ENCODE measurements around the gene ANKS3. TPM values are rescaled to one million over a fixed set of nuclear protein-coding genes. Genes with fewer than 3 reads are reported as not detected.

The ANKS3 gene
- total RNA-seq, 4 donors from 2014 or later = 6.7 to 16.6 (median 9.0) TPM

DNA sequence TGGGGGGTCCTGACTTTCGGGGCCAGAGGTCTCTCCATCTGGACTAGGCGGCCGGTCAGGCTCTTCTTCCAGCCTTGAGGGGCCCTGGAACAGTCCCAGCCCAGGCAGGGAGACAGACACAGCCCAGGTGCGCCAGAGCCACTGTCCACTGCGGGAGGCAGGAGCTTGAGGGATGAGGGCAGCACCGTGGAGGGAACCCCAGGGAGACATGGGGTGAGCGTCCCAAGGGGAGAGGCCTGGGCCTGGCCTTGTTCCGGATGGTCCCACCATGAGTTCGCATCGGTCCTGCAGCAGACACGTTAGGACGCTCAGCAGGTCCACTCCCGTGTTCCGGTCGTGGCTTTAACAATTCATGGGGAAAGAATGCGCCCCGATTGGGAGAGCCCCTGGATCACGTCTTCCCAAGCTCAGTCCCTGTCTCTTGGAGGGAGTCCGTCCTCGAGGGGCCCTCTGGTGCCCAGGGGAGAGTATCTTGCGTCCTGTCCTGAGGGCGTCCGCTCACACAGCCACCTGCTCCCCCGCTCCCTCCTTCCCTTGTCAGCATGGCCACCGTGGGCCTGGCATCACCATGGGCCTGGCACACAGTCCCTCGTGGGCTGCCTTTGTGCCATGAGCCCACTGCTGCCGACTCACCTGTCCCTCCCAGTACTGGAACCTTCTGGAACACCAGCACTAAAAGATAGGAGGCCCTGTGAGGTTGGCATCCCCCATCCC is 47.4 kb downstream of the ANKS3 start:
- peak overlapping the region in 2 of 4 donors; percentile 81 to 85 for H3K27ac ChIP-seq
- no peak overlapping the region for H3K4me3 ChIP-seq
- peaks cover 25 to 32% of the 10 kb centered on the region in 2 donors for H3K4me1 ChIP-seq
- intact Hi-C loops (cut with DNase I; ENCODE audit: low total_unique reads) = no loop called here
- DNase-seq (peak in 1 of 2 donors; percentile 18), ATAC-seq (no peak)
- peaks cover 0 to 41% of the 10 kb centered on the region in 2 donors for H3K36me3 ChIP-seq
- in situ Hi-C loops (cut with MboI; ENCODE audit: low sequenced_read_pairs in 4 of 4) = no loop called here
- TF ChIP-seq POLR2A (IDR thresholded peaks at IDR 0.05) = no peak
- TF ChIP-seq, protein P1, sequence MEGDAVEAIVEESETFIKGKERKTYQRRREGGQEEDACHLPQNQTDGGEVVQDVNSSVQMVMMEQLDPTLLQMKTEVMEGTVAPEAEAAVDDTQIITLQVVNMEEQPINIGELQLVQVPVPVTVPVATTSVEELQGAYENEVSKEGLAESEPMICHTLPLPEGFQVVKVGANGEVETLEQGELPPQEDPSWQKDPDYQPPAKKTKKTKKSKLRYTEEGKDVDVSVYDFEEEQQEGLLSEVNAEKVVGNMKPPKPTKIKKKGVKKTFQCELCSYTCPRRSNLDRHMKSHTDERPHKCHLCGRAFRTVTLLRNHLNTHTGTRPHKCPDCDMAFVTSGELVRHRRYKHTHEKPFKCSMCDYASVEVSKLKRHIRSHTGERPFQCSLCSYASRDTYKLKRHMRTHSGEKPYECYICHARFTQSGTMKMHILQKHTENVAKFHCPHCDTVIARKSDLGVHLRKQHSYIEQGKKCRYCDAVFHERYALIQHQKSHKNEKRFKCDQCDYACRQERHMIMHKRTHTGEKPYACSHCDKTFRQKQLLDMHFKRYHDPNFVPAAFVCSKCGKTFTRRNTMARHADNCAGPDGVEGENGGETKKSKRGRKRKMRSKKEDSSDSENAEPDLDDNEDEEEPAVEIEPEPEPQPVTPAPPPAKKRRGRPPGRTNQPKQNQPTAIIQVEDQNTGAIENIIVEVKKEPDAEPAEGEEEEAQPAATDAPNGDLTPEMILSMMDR (IDR thresholded peaks at IDR 0.05 in 4 of 5, conservative IDR thresholded peaks at IDR 0.05 in 1 of 5) = no peak
- H3K27me3 ChIP-seq = no peaks in the 10 kb centered on the region
- no peaks in the 10 kb centered on the region for H3K9me3 ChIP-seq

DNA sequence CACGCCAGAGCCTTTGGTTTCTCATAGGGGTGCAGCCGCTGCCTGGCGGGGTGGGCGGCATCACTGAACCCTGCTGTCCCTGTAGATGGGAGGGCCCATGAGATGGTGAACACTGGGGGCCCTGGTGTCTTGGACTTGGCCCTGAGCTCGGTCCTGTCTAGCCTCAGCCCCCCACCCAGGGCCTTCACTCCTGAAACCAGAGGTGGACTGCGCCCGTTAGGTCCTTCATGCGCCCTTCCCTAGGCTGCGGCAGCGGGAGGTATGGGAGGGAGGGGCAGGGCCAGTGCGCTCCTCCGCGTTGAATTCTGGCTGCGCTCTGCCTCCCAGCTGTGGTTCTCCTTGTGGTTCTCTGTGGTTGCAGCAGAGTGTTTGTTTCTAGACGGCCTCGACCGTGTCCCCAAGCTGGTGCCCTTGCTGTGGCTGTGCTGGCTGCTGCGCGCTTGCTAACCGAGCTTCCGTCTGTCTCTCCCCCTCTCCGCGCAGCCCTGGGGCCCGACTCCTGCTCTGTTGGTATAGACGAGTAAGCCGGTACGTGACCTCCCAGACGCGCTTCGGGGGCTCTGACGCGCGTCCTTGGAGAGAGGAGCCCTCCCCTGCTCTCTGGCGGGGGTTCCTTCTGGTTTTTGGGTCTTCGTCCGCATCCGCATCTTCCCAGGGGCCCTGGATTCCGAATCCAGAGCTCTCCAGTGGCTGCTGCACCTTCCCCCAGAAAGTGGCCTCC is 48.1 kb downstream of the ANKS3 start:
- Histone ChIP-seq H3K36me3 (peaks cover 0 to 48% of the 10 kb centered on the region in 2 donors), H3K4me1 (peaks cover 25 to 34% of the 10 kb centered on the region in 2 donors), H3K27ac (peak overlapping the region in 3 of 4 donors; percentile 67 to 85 (median 73)), H3K9me3 (no peaks in the 10 kb centered on the region), H3K27me3 (no peaks in the 10 kb centered on the region), H3K4me3 (no peak overlapping the region)
- in situ Hi-C loops (cut with MboI; ENCODE audit: low sequenced_read_pairs in 4 of 4) = no loop called here
- ATAC-seq = no peak
- DNase-seq = peak in 1 of 2 donors; percentile 11
- TF ChIP-seq, protein P1 (IDR thresholded peaks at IDR 0.05 in 4 of 5, conservative IDR thresholded peaks at IDR 0.05 in 1 of 5) = no peak
- no peak for TF ChIP-seq POLR2A (IDR thresholded peaks at IDR 0.05)
- intact Hi-C loops (cut with DNase I; ENCODE audit: low total_unique reads) = no loop called here

- in situ Hi-C loops (cut with MboI; ENCODE audit: low sequenced_read_pairs in 4 of 4) (no loop called here), intact Hi-C loops (cut with DNase I; ENCODE audit: low total_unique reads) (no loop called here)
- Histone ChIP-seq H3K27me3 (no peaks in the 10 kb centered on the region), H3K9me3 (no peaks in the 10 kb centered on the region), H3K27ac (peak overlapping the region; percentile 57 to 85 (median 70)), H3K4me1 (peaks cover 25 to 36% of the 10 kb centered on the region in 2 donors), H3K36me3 (peaks cover 0 to 48% of the 10 kb centered on the region in 2 donors), H3K4me3 (no peak overlapping the region)
- DNase-seq (peak in 1 of 2 donors; percentile 72), ATAC-seq (peak in 1 of 2 donors; percentile 41)
- no peak for TF ChIP-seq POLR2A (IDR thresholded peaks at IDR 0.05)
- TF ChIP-seq, protein P1 (IDR thresholded peaks at IDR 0.05 in 4 of 5, conservative IDR thresholded peaks at IDR 0.05 in 1 of 5) = no peak
Measured at GRCh38 chr16:4685292-4685691, 48.8 kb downstream of the ANKS3 start.

DNA sequence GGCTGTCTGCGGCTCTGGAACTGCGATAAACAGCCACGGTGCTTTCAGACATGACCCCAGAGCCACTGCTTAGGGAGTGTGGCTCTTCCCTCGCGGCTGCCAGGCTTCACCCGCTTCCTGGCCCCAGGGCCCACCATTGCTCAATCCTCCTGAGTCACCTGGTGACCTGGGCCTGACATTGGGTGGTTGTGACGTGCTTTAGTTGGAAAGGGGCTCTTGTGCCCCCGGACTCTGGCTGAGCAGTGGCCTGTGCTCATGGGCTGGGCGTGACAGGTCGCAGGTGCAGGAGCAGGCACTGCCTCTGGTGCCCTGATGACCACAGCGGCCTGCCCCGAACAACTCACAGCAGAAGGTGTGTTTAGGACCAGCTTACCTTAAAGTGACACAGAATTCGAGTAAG is 49.3 kb downstream of the ANKS3 start:
- H3K27ac ChIP-seq = peak overlapping the region; percentile 57 to 85 (median 70)
- DNase-seq (peak in 1 of 2 donors; percentile 73), ATAC-seq (peak in 1 of 2 donors; percentile 46)
- H3K36me3 ChIP-seq = peaks cover 0 to 48% of the 10 kb centered on the region in 2 donors
- H3K9me3 ChIP-seq = no peaks in the 10 kb centered on the region
- intact Hi-C loops (cut with DNase I; ENCODE audit: low total_unique reads) = no loop called here
- TF ChIP-seq POLR2A (IDR thresholded peaks at IDR 0.05) = no peak
- TF ChIP-seq, protein P1 (IDR thresholded peaks at IDR 0.05 in 4 of 5, conservative IDR thresholded peaks at IDR 0.05 in 1 of 5) = no peak
- in situ Hi-C loops (cut with MboI; ENCODE audit: low sequenced_read_pairs in 4 of 4) = no loop called here
- H3K4me1 ChIP-seq = peaks cover 25 to 36% of the 10 kb centered on the region in 2 donors
- no peak overlapping the region for H3K4me3 ChIP-seq
- no peaks in the 10 kb centered on the region for H3K27me3 ChIP-seq

Data from gastrocnemius medialis (tissue), 4 donors.